ENCODE data around the gene VIPR2.

GRCh38 chr7:159177284-159177953, 32.8 kb upstream of the VIPR2 start:
- TF ChIP-seq ZNF274 (IDR thresholded peaks at IDR 0.05; ENCODE audit: low read depth, low read length) (no peak), SUZ12 (IDR thresholded peaks at IDR 0.05; ENCODE audit: extremely low read depth, insufficient read depth, insufficient read length) (no peak), YY1 (IDR thresholded peaks at IDR 0.05; ENCODE audit: insufficient read depth, insufficient read length) (no peak)

Measured in NT2/D1 (cell line).